Mesenchymal stem cell (in vitro differentiated cells and primary cell): ENCODE measurements around the gene NKAIN2.

ENCODE experiments used
- DNase-seq: peaks from one replicate; pipeline ENCODE4 v3.0.0-alpha.2; 2013
- H2AFZ ChIP-seq: one replicate; pipeline ENCODE4 v1.6.1; 2013; ENCODE audit warnings: low read depth, mild to moderate bottlenecking, control low read depth, inconsistent platforms, low read length, moderate library complexity
- H2AK5ac ChIP-seq: 2 replicates; pipeline ENCODE4 v1.6.1; 2013; ENCODE audit warnings: low read length, moderate library complexity, mild to moderate bottlenecking, inconsistent platforms; ENCODE audit not compliant: severe bottlenecking
- H2BK120ac ChIP-seq: one replicate; pipeline ENCODE4 v1.6.1; 2013; ENCODE audit warnings: low read depth, mild to moderate bottlenecking, inconsistent platforms, low read length, moderate library complexity
- H2BK12ac ChIP-seq, 2 experiments: one replicate each; pipeline ENCODE4 v1.6.1; 2013; ENCODE audit warnings: inconsistent platforms in 2 of 2, low read length in 2 of 2, mild to moderate bottlenecking in 2 of 2, moderate library complexity in 2 of 2, control low read depth in 1 of 2
- H2BK15ac ChIP-seq: one replicate; pipeline ENCODE4 v1.6.1; 2013; ENCODE audit warnings: mild to moderate bottlenecking, low read depth, inconsistent platforms; ENCODE audit not compliant: poor library complexity, severe bottlenecking
- H2BK5ac ChIP-seq: 2 replicates; pipeline ENCODE4 v1.6.1; 2013; ENCODE audit warnings: low read depth, mild to moderate bottlenecking, low read length, control low read depth, inconsistent platforms; ENCODE audit not compliant: poor library complexity, severe bottlenecking
- H3K14ac ChIP-seq, 2 experiments: one replicate each; pipeline ENCODE4 v1.6.1; 2013; ENCODE audit warnings: inconsistent platforms in 2 of 2, low read length in 2 of 2, control low read depth in 1 of 2, mild to moderate bottlenecking in 1 of 2, moderate library complexity in 1 of 2
- H3K18ac ChIP-seq, 2 experiments: one replicate each; pipeline ENCODE4 v1.6.1; 2013; ENCODE audit warnings: inconsistent platforms in 2 of 2, low read length in 2 of 2, control low read depth in 1 of 2, low read depth in 1 of 2, mild to moderate bottlenecking in 1 of 2
- H3K23ac ChIP-seq, 2 experiments: one replicate each; pipeline ENCODE4 v1.6.1; 2013; ENCODE audit warnings: inconsistent platforms in 2 of 2, low read length in 2 of 2, mild to moderate bottlenecking in 2 of 2, moderate library complexity in 2 of 2, control low read depth in 1 of 2
- H3K27ac ChIP-seq: 2 replicates; pipeline ENCODE4 v1.5.1; 2013; ENCODE audit warnings: mild to moderate bottlenecking, moderate library complexity, low read length, control low read depth, inconsistent platforms; ENCODE audit not compliant: poor library complexity, severe bottlenecking
- H3K27me3 ChIP-seq, 2 experiments: 2 replicates each; pipeline versions ENCODE4 v1.6.1 to v1.7.0; 2013; ENCODE audit warnings: low read length in 2 of 2, mild to moderate bottlenecking in 2 of 2, moderate library complexity in 2 of 2, control low read depth in 1 of 2, inconsistent platforms in 1 of 2; ENCODE audit not compliant: control insufficient read depth in 1 of 2, insufficient read depth in 1 of 2
- H3K36me3 ChIP-seq, 2 experiments: 2 replicates each; pipeline versions ENCODE4 v1.6.1 to v1.7.0; 2013; ENCODE audit warnings: low read length in 2 of 2, control low read depth in 1 of 2, inconsistent platforms in 1 of 2, low read depth in 1 of 2, mild to moderate bottlenecking in 1 of 2; ENCODE audit not compliant: insufficient read depth in 2 of 2, control insufficient read depth in 1 of 2
- H3K4ac ChIP-seq, 2 experiments: one replicate each; pipeline ENCODE4 v1.6.1; 2013; ENCODE audit warnings: inconsistent platforms in 2 of 2, low read length in 2 of 2, mild to moderate bottlenecking in 2 of 2, moderate library complexity in 2 of 2, control low read depth in 1 of 2, low read depth in 1 of 2
- H3K4me1 ChIP-seq: 2 replicates; pipeline ENCODE4 v1.6.1; 2013; ENCODE audit warnings: low read depth, low read length, control low read depth; ENCODE audit not compliant: control insufficient read depth, insufficient read depth
- H3K4me2 ChIP-seq: 2 replicates; pipeline ENCODE4 v1.6.1; 2013; ENCODE audit warnings: low read length, mild to moderate bottlenecking, inconsistent platforms; ENCODE audit not compliant: poor library complexity, severe bottlenecking
- H3K4me3 ChIP-seq, 2 experiments: 2 replicates each; pipeline versions ENCODE4 v1.5.1 to v1.7.0; 2013; ENCODE audit warnings: low read length in 2 of 2, mild to moderate bottlenecking in 2 of 2, control low read depth in 1 of 2, low read depth in 1 of 2; ENCODE audit not compliant: insufficient read depth in 1 of 2
- H3K79me1 ChIP-seq: replicated peaks from 2 replicates; pipeline ENCODE4 v1.6.1; 2013; ENCODE audit warnings: mild to moderate bottlenecking, control low read depth, low read length, inconsistent platforms; ENCODE audit not compliant: poor library complexity, severe bottlenecking
- H3K9ac ChIP-seq: 2 replicates; pipeline ENCODE4 v1.7.0; 2013; ENCODE audit warnings: mild to moderate bottlenecking, low read length, moderate library complexity
- H3K9me3 ChIP-seq: 2 replicates; pipeline ENCODE4 v1.7.0; 2013; ENCODE audit warnings: mild to moderate bottlenecking, low read length; ENCODE audit not compliant: control insufficient read depth
- H4K8ac ChIP-seq: one replicate; pipeline ENCODE4 v1.6.1; 2013; ENCODE audit warnings: inconsistent platforms, mild to moderate bottlenecking, low read length, moderate library complexity
- H4K91ac ChIP-seq: one replicate; pipeline ENCODE4 v1.6.1; 2013; ENCODE audit warnings: mild to moderate bottlenecking, low read length, inconsistent platforms
- WGBS: methylation state at CpG from one replicate; pipeline ENCODE4 v1.1.7; 2013; ENCODE audit warnings: mixed read lengths; 5-methylcytosine and 5-hydroxymethylcytosine counted together

Gene NKAIN2

GRCh38 chr6:124324237-124324636 is 520.6 kb downstream of the NKAIN2 start:
- Histone ChIP-seq H3K4me3 (no peak overlapping the region), H4K8ac (no peak overlapping the region), H3K4me1 (no peaks in the 10 kb centered on the region), H3K4me2 (no peak overlapping the region), H3K27ac (no peak overlapping the region), H2AFZ (no peak overlapping the region), H3K9me3 (peaks cover 6% of the 10 kb centered on the region), H3K14ac (no peak overlapping the region), H3K9ac (no peak overlapping the region), H2BK5ac (no peak overlapping the region), H2BK15ac (no peak overlapping the region), H3K27me3 (no peaks in the 10 kb centered on the region), H3K23ac (no peak overlapping the region), H3K4ac (no peak overlapping the region), H3K79me1 (no peaks in the 10 kb centered on the region), H2BK120ac (no peak overlapping the region), H3K18ac (no peak overlapping the region), H3K36me3 (no peaks in the 10 kb centered on the region), H2BK12ac (no peak overlapping the region), H4K91ac (no peak overlapping the region), H2AK5ac (no peak overlapping the region)
- DNase-seq = no peak

GRCh38 chr6:124330197-124330596 is 526.5 kb downstream of the NKAIN2 start:
- H3K79me1 ChIP-seq = no peaks in the 10 kb centered on the region
- no peaks in the 10 kb centered on the region for H3K36me3 ChIP-seq
- H3K4me1 ChIP-seq = no peaks in the 10 kb centered on the region
- no peak overlapping the region for H3K14ac ChIP-seq
- no peak overlapping the region for H2AK5ac ChIP-seq
- no peak for DNase-seq
- no peak overlapping the region for H3K4me2 ChIP-seq
- no peaks in the 10 kb centered on the region for H3K27me3 ChIP-seq
- no peak overlapping the region for H3K27ac ChIP-seq
- no peak overlapping the region for H2BK5ac ChIP-seq
- no peak overlapping the region for H3K23ac ChIP-seq
- H3K4me3 ChIP-seq = no peak overlapping the region
- H4K91ac ChIP-seq = no peak overlapping the region
- no peak overlapping the region for H3K4ac ChIP-seq
- WGBS = 69% methylated on average over 1 of the region's 1 CpG
- no peak overlapping the region for H3K18ac ChIP-seq
- no peak overlapping the region for H2BK12ac ChIP-seq
- no peak overlapping the region for H2AFZ ChIP-seq
- H3K9ac ChIP-seq = no peak overlapping the region
- no peak overlapping the region for H2BK120ac ChIP-seq
- H4K8ac ChIP-seq = no peak overlapping the region
- H3K9me3 ChIP-seq = peaks cover 3% of the 10 kb centered on the region
- no peak overlapping the region for H2BK15ac ChIP-seq

GRCh38 chr6:124334359-124334758 is 530.7 kb downstream of the NKAIN2 start:
- no peak overlapping the region for H4K8ac ChIP-seq
- no peaks in the 10 kb centered on the region for H3K36me3 ChIP-seq
- H4K91ac ChIP-seq = no peak overlapping the region
- no peak overlapping the region for H2BK5ac ChIP-seq
- H2BK120ac ChIP-seq = no peak overlapping the region
- no peak overlapping the region for H3K4me3 ChIP-seq
- no peak overlapping the region for H2AFZ ChIP-seq
- H3K9me3 ChIP-seq = peaks cover 3% of the 10 kb centered on the region
- H3K14ac ChIP-seq = no peak overlapping the region
- no peaks in the 10 kb centered on the region for H3K4me1 ChIP-seq
- H3K18ac ChIP-seq = no peak overlapping the region
- DNase-seq = no peak
- no peaks in the 10 kb centered on the region for H3K27me3 ChIP-seq
- H2BK12ac ChIP-seq = no peak overlapping the region
- H3K79me1 ChIP-seq = no peaks in the 10 kb centered on the region
- no peak overlapping the region for H2BK15ac ChIP-seq
- H3K4me2 ChIP-seq = no peak overlapping the region
- no peak overlapping the region for H3K9ac ChIP-seq
- 82% methylated on average over 4 of the region's 4 CpGs for WGBS
- no peak overlapping the region for H3K23ac ChIP-seq
- no peak overlapping the region for H3K27ac ChIP-seq
- H2AK5ac ChIP-seq = no peak overlapping the region
- H3K4ac ChIP-seq = no peak overlapping the region

GRCh38 chr6:124339610-124340334 is 536.1 kb downstream of the NKAIN2 start:
- Histone ChIP-seq H3K4me1 (no peaks in the 10 kb centered on the region), H3K14ac (no peak overlapping the region), H3K4ac (no peak overlapping the region), H3K36me3 (no peaks in the 10 kb centered on the region), H3K27me3 (no peaks in the 10 kb centered on the region), H2BK12ac (no peak overlapping the region), H3K27ac (no peak overlapping the region), H2AK5ac (no peak overlapping the region), H3K79me1 (no peaks in the 10 kb centered on the region), H2BK5ac (no peak overlapping the region), H2BK15ac (no peak overlapping the region), H3K4me3 (no peak overlapping the region), H3K23ac (no peak overlapping the region), H2BK120ac (no peak overlapping the region), H4K8ac (no peak overlapping the region), H3K4me2 (no peak overlapping the region), H3K9me3 (no peaks in the 10 kb centered on the region), H4K91ac (no peak overlapping the region), H3K18ac (no peak overlapping the region), H2AFZ (no peak overlapping the region), H3K9ac (no peak overlapping the region)
- DNase-seq = no peak
- 92% methylated on average over 2 of the region's 5 CpGs for WGBS
